HL-60 (cell line): Measurements from ENCODE around the gene MFSD2A.

ENCODE experiments used
- DNase-seq, 2 experiments: peaks; one replicate each; pipeline ENCODE4 v3.0.0-alpha.2; 2010 to 2020; ENCODE audit warnings: low read depth in 1 of 2, low spot score in 1 of 2
- H3K27ac ChIP-seq: fragments of 250-450 bp; sonication (Bioruptor Pico); replicated peaks from 2 replicates; pipeline ENCODE4 v1.5.1; 2020; ENCODE audit warnings: mild to moderate bottlenecking, moderate library complexity
- H3K27me3 ChIP-seq: fragments of 250-450 bp; sonication (Bioruptor Pico); 2 replicates; pipeline ENCODE4 v1.5.1; 2021; ENCODE audit warnings: mild to moderate bottlenecking, moderate library complexity; ENCODE audit not compliant: insufficient read depth, poor library complexity, severe bottlenecking
- H3K4me3 ChIP-seq: replicated peaks from 2 replicates; pipeline ENCODE4 v1.5.1; 2011; ENCODE audit warnings: mild to moderate bottlenecking, control low read depth, low read length; ENCODE audit not compliant: insufficient read depth
- CTCF ChIP-seq: IDR thresholded peaks from one replicate; pipeline ENCODE4 v1.5.1; 2011; ENCODE audit warnings: low read length, control low read depth, inconsistent platforms; ENCODE audit not compliant: insufficient read depth
- GABPA ChIP-seq: IDR thresholded peaks from 2 replicates; pipeline ENCODE4 v1.6.1; 2012; ENCODE audit warnings: low read depth
- POLR2AphosphoS5 ChIP-seq: IDR thresholded peaks from 2 replicates; pipeline ENCODE4 v1.6.1; 2012; ENCODE audit warnings: low read depth
- REST ChIP-seq: IDR thresholded peaks from 2 replicates; pipeline ENCODE4 v1.6.1; 2012; ENCODE audit warnings: low read depth; ENCODE audit not compliant: insufficient replicate concordance
- SPI1 ChIP-seq: IDR thresholded peaks from 2 replicates; pipeline ENCODE4 v1.6.1; 2012; ENCODE audit warnings: low read depth, mild to moderate bottlenecking, borderline replicate concordance

MFSD2A gene

GRCh38 chr1:39951926-39952325 is 3.0 kb upstream of the MFSD2A start:
- no peak overlapping the region for H3K4me3 ChIP-seq
- no peaks in the 10 kb centered on the region for H3K27me3 ChIP-seq
- no peak for DNase-seq
- H3K27ac ChIP-seq: no peak overlapping the region
- TF ChIP-seq REST: no peak

GRCh38 chr1:39952359-39953110 is 2.4 kb upstream of the MFSD2A start:
- no peak for DNase-seq
- Histone ChIP-seq H3K27ac (no peak overlapping the region), H3K4me3 (no peak overlapping the region), H3K27me3 (no peaks in the 10 kb centered on the region)
- TF ChIP-seq REST (no peak), GABPA (no peak), POLR2AphosphoS5 (no peak), CTCF (no peak), SPI1 (no peak)

- no peak for TF ChIP-seq REST
- TF ChIP-seq POLR2AphosphoS5: no peak
- TF ChIP-seq CTCF: no peak
- TF ChIP-seq SPI1: no peak
- TF ChIP-seq GABPA: no peak
- H3K27me3 ChIP-seq: no peaks in the 10 kb centered on the region
- no peak for DNase-seq
- no peak overlapping the region for H3K27ac ChIP-seq
- H3K4me3 ChIP-seq: peak overlapping the region; percentile 92
These were observed 548 bp upstream of the MFSD2A start for GRCh38 chr1:39954324-39954869.
